ENCODE data around the gene TTLL1. TPM values are rescaled to one million over a fixed set of nuclear protein-coding genes. Genes with fewer than 3 reads are reported as not detected.
"Not testable (repeated sequence)": the region's sequence is repeated elsewhere in the genome, so short reads cannot be mapped to it uniquely, and the experiment has no call there.

Gene TTLL1
- total RNA-seq, 4 donors from 2014 or later = 1.1 to 3.8 (median 2.8) TPM

DNA sequence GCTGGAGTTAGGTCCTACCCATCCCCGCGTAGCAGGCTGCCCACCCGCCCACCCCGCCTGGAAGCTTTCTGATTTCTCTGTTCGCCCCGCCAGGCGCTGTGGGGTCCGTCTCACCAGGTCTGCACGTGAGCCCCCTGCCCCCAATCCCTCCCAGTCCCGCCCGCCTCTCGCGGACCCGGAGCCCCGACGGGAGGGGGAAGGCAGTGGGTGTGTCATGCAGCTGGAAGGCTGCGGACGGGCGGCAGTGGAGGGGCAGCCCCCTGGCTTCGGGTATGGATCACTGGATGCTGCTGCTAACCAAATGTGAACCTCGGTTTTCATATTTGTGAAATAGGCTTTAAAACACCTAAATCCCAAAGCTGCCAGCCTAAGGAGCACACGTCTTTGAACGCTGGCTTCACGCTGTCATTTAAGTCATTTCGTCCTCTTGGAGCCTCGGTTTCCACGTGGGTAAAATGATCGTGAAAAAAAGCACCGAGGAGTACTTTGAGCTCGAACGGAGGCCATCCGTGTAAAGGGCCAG is 20.8 kb upstream of the TTLL1 start:
- H3K9me3 ChIP-seq = no peaks in the 10 kb centered on the region
- intact Hi-C loops (cut with DNase I; ENCODE audit: low total_unique reads) = no loop called here
- peaks cover 9 to 35% (median 33%) of the 10 kb centered on the region in 4 donors for H3K4me1 ChIP-seq
- 0 to 15% methylated on average over 5 to 30 of the region's 32 CpGs for WGBS, 2 donors (ENCODE audit: low coverage in 1 of 2)
- H3K36me3 ChIP-seq = no peaks in the 10 kb centered on the region
- peak overlapping the region in 2 of 4 donors; percentile 65 to 70 for H3K4me3 ChIP-seq
- peak overlapping the region in 1 of 4 donors; percentile 69 for H3K27ac ChIP-seq
- H3K27me3 ChIP-seq = peaks cover 33% of the 10 kb centered on the region
- in situ Hi-C loops (cut with MboI; ENCODE audit: low pct_ligation_motif_present in 1 of 4, low pct_unique_long_range_greater_than_20kb in 1 of 4, low sequenced_read_pairs in 3 of 4) = no loop called here
- no peak for DNase-seq
- TF ChIP-seq POLR2AphosphoS5 (IDR thresholded peaks at IDR 0.05) (no peak), POLR2A (IDR thresholded peaks at IDR 0.05) (no peak), EP300 (IDR thresholded peaks at IDR 0.05; ENCODE audit: low read depth) (no peak)
- TF ChIP-seq, protein P1, sequence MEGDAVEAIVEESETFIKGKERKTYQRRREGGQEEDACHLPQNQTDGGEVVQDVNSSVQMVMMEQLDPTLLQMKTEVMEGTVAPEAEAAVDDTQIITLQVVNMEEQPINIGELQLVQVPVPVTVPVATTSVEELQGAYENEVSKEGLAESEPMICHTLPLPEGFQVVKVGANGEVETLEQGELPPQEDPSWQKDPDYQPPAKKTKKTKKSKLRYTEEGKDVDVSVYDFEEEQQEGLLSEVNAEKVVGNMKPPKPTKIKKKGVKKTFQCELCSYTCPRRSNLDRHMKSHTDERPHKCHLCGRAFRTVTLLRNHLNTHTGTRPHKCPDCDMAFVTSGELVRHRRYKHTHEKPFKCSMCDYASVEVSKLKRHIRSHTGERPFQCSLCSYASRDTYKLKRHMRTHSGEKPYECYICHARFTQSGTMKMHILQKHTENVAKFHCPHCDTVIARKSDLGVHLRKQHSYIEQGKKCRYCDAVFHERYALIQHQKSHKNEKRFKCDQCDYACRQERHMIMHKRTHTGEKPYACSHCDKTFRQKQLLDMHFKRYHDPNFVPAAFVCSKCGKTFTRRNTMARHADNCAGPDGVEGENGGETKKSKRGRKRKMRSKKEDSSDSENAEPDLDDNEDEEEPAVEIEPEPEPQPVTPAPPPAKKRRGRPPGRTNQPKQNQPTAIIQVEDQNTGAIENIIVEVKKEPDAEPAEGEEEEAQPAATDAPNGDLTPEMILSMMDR (IDR thresholded peaks at IDR 0.05) = no peak

DNA sequence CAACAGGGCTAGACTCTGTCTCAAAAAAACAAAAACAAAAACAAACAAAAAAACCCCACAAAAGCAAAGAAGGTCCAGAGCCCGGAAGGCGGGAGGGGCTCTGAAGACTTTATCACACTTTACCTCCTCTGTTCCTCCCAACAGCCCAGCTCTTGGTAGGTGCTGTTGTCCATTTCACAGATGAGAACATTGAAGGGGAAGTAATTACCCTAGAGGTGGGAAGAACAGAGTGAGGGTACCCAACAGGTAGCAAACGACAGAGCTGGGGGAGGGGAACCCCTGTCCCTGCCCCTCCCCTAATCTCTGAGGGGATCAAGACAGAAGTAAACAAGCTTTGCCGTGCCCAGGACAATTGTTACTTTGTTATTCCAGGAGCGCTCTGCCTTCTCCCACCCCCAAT is 20.3 kb upstream of the TTLL1 start:
- in situ Hi-C loops (cut with MboI; ENCODE audit: low pct_ligation_motif_present in 1 of 4, low pct_unique_long_range_greater_than_20kb in 1 of 4, low sequenced_read_pairs in 3 of 4) = no loop called here
- Histone ChIP-seq H3K4me1 (peaks cover 9 to 32% (median 30%) of the 10 kb centered on the region in 4 donors), H3K36me3 (no peaks in the 10 kb centered on the region), H3K27ac (no peak overlapping the region), H3K4me3 (no peak overlapping the region), H3K9me3 (no peaks in the 10 kb centered on the region), H3K27me3 (peaks cover 33% of the 10 kb centered on the region)
- intact Hi-C loops (cut with DNase I; ENCODE audit: low total_unique reads) = no loop called here
- 60 to 88% methylated on average over 2 to 5 of the region's 5 CpGs for WGBS, 2 donors (ENCODE audit: low coverage in 1 of 2)
- no peak for DNase-seq
- TF ChIP-seq, protein P1 (IDR thresholded peaks at IDR 0.05) = no peak
- TF ChIP-seq EP300 (IDR thresholded peaks at IDR 0.05; ENCODE audit: low read depth) (no peak), POLR2AphosphoS5 (IDR thresholded peaks at IDR 0.05) (no peak), POLR2A (IDR thresholded peaks at IDR 0.05) (no peak)

DNA sequence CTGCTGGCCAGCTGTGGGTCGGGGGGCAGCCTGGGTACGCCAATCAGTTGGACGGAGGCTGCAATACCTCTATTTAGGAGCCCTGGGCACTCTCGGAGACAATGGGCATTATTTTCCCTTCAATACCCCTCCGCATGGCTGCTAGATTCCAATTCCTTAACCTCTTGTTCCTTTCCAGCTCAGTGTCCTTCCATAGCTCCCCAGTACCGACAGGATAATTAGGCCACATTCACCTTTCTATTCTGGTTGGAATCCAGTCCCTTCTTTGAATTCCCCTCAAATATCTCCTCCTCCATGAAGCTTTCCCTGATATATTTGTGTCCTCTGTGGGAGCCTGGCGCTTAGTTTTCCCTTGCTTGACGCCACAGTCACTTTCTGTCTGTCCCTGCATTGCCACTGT is 17.1 kb upstream of the TTLL1 start:
- no peak for TF ChIP-seq EP300 (IDR thresholded peaks at IDR 0.05; ENCODE audit: low read depth)
- TF ChIP-seq POLR2A (IDR thresholded peaks at IDR 0.05) = no peak
- no peak for TF ChIP-seq POLR2AphosphoS5 (IDR thresholded peaks at IDR 0.05)
- TF ChIP-seq, protein P1 (IDR thresholded peaks at IDR 0.05) = no peak
- H3K27me3 ChIP-seq = peaks cover 13% of the 10 kb centered on the region
- no peak overlapping the region for H3K4me3 ChIP-seq
- in situ Hi-C loops (cut with MboI; ENCODE audit: low pct_ligation_motif_present in 1 of 4, low pct_unique_long_range_greater_than_20kb in 1 of 4, low sequenced_read_pairs in 3 of 4) = no loop called here
- no peak overlapping the region for H3K27ac ChIP-seq
- 90% methylated on average over 3 to 8 of the region's 8 CpGs for WGBS, 2 donors (ENCODE audit: low coverage in 1 of 2)
- no peaks in the 10 kb centered on the region for H3K9me3 ChIP-seq
- no peaks in the 10 kb centered on the region for H3K36me3 ChIP-seq
- no peak for DNase-seq
- H3K4me1 ChIP-seq = peaks cover 7 to 19% (median 16%) of the 10 kb centered on the region in 4 donors
- intact Hi-C loops (cut with DNase I; ENCODE audit: low total_unique reads) = no loop called here

DNA sequence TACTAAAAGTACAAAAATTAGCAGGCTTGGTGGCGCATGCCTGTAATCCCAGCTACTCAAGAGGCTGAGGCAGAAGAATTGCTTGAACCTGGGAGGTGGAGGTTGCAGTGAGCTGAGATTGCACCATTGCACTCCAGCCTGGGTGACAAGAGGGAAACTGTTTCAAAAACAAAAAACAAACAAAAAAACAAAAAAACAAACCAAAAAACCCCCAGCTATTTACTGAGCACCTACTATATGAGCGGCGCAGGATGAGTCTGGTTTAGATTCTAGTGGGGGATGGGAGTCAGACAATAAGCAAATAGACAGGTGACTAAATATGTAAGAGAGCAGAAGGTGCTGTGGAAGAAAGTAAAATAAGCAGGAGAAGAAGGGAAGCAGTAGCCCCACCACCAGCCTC is 15.8 kb upstream of the TTLL1 start:
- H3K36me3 ChIP-seq; H3K4me3 ChIP-seq; intact Hi-C loops (cut with DNase I; ENCODE audit: low total_unique reads); in situ Hi-C loops (cut with MboI; ENCODE audit: low pct_ligation_motif_present in 1 of 4, low pct_unique_long_range_greater_than_20kb in 1 of 4, low sequenced_read_pairs in 3 of 4); H3K4me1 ChIP-seq; H3K27ac ChIP-seq; H3K9me3 ChIP-seq; DNase-seq; H3K27me3 ChIP-seq: not testable (repeated sequence)
- 96 to 100% methylated on average over 3 of the region's 3 CpGs for WGBS, 2 donors (ENCODE audit: low coverage in 1 of 2)

GRCh38 chr22:43104056-43104625 is 14.9 kb upstream of the TTLL1 start:
- H3K4me1 ChIP-seq; H3K36me3 ChIP-seq; H3K9me3 ChIP-seq; H3K27ac ChIP-seq; H3K4me3 ChIP-seq; intact Hi-C loops (cut with DNase I; ENCODE audit: low total_unique reads); H3K27me3 ChIP-seq; in situ Hi-C loops (cut with MboI; ENCODE audit: low pct_ligation_motif_present in 1 of 4, low pct_unique_long_range_greater_than_20kb in 1 of 4, low sequenced_read_pairs in 3 of 4): not testable (repeated sequence)
- WGBS, 2 donors (ENCODE audit: low coverage in 1 of 2) = 48% methylated on average over 14 to 15 of the region's 15 CpGs
- peak; percentile 46 for DNase-seq
